ENCODE results near the gene TSPOAP1. TPM values are rescaled to one million over a fixed set of nuclear protein-coding genes. Genes with fewer than 3 reads are reported as not detected.

The TSPOAP1 gene
- total RNA-seq, 1 donor from 2014 or later: 21.0 TPM

GRCh38 chr17:58269557-58270291 is 58.9 kb downstream of the TSPOAP1 start:
- TF ChIP-seq CTCF (IDR thresholded peaks at IDR 0.05): no peak
- DNase-seq (no peak), ATAC-seq (no peak)
- Histone ChIP-seq H3K27ac (no peak overlapping the region), H3K4me3 (no peak overlapping the region), H3K9me3 (no peaks in the 10 kb centered on the region), H3K4me1 (no peaks in the 10 kb centered on the region), H3K27me3 (peaks cover 9% of the 10 kb centered on the region), H3K36me3 (no peaks in the 10 kb centered on the region)
- intact Hi-C loops (cut with DNase I): no loop called here

DNA sequence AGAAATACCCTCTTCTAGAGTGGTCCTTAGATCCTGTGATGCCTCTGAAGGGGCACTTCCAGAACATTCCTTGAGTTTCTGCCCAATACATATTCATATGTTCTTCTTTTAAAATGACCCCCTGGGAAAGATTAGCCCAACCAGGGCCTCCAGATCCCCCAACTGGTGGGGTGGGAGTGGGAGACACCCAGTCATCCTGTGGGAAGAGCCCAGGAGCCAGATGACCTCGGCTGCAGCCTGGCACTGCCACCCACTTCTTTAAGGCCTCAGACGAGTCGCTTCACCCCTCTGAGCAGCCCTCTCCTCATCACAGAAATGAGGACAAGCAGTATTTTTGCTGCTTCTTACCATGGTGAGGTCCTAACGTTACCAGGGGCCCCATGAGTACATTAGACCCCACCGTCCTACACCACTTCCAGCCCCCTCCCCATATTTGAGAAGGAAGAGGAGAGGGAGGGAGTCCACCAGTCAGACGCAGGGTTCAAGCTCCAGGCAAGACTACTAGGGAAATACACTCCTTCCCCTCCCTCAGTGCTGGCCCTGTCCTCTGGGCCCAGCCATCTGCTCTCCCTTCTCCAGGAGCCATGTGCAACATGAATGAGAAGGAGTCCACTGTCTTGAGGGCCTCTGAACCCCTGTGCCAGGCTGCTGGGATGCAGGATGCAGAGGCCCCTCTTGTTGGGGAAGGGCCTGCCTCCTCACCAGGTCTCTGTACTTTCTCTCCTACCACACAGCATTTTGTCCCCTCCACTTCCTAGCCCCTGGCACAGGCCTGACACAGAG is 59.6 kb downstream of the TSPOAP1 start:
- intact Hi-C loops (cut with DNase I): no loop called here
- H3K4me3 ChIP-seq: no peak overlapping the region
- no peak for TF ChIP-seq CTCF (IDR thresholded peaks at IDR 0.05)
- peaks cover 16% of the 10 kb centered on the region for H3K27me3 ChIP-seq
- no peaks in the 10 kb centered on the region for H3K36me3 ChIP-seq
- H3K9me3 ChIP-seq: no peaks in the 10 kb centered on the region
- no peak for ATAC-seq
- no peak overlapping the region for H3K27ac ChIP-seq
- H3K4me1 ChIP-seq: no peaks in the 10 kb centered on the region
- DNase-seq: peak; percentile 40

DNA sequence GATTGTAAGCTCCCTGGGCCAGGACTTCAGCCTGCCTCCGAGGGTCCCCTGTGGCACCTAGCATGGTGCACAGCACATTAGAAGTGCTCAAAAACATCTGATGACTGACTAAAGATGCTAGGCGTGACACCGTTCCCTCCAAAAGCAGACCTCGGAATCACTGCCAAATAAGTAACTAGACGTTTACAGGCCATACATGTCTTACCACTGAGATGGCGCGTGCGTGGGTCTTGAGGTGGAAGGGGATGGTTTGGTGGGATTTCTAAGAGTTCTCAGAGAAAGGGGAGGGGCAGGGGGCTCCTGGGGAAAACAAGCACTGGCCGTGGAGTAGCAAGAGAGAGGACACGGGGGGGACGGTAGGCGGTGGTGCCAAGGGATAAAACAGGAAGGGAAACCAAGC is 60.3 kb downstream of the TSPOAP1 start:
- no peaks in the 10 kb centered on the region for H3K9me3 ChIP-seq
- H3K4me1 ChIP-seq: no peaks in the 10 kb centered on the region
- intact Hi-C loops (cut with DNase I): no loop called here
- H3K27me3 ChIP-seq: peaks cover 22% of the 10 kb centered on the region
- H3K4me3 ChIP-seq: no peak overlapping the region
- no peak for TF ChIP-seq CTCF (IDR thresholded peaks at IDR 0.05)
- H3K27ac ChIP-seq: no peak overlapping the region
- ATAC-seq: no peak
- peak; percentile 39 for DNase-seq
- no peaks in the 10 kb centered on the region for H3K36me3 ChIP-seq

DNA sequence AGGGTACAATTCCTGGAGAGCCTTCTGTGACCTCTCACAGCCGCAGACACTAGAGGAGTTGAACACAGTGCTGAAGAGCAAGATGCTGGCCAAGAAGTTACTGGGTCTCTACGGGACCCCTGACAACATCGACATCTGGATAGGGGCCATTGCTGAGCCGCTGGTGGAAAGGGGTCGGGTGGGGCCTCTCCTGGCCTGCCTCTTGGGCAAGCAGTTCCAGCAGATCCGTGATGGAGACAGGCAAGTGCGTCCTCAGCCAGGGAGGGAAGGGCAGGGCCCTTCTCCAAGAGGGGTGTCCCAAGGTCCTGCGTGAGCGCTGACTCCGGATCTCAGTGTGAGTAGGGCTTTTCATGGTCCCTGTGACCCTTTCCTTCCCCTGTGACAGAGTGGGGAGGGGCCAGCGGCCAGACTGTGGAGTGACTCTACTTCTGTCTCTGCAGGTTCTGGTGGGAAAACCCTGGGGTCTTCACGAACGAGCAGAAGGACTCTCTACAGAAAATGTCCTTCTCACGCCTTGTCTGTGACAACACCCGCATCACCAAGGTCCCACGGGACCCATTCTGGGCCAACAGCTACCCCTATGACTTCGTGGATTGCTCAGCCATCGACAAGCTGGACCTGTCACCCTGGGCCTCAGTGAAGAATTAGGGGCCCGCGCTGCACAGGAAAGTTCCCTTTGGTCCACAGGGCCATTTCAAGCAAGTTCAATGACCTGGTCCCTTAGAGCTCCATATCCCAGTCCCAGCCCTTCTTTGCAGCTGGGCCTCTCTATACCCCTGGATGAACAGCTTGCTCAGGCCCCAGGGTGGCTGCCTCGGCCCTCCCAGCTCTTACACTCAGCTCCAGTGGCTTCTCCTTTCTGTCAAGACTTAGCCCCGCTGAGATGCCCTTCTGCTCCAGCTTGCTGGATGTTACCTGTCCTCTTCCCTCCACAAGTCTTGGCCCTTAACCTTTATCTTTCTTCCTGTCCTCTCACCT is 61.0 kb downstream of the TSPOAP1 start:
- H3K36me3 ChIP-seq: no peaks in the 10 kb centered on the region
- no peak overlapping the region for H3K4me3 ChIP-seq
- no peak for TF ChIP-seq CTCF (IDR thresholded peaks at IDR 0.05)

More for the DNA sequence above, 61.0 kb downstream of the TSPOAP1 start:
- DNase-seq (peak; percentile 43), ATAC-seq (no peak)
- H3K9me3 ChIP-seq: no peaks in the 10 kb centered on the region
- intact Hi-C loops (cut with DNase I): no loop called here
- no peaks in the 10 kb centered on the region for H3K4me1 ChIP-seq
- peaks cover 27% of the 10 kb centered on the region for H3K27me3 ChIP-seq
- H3K27ac ChIP-seq: no peak overlapping the region
